ENCODE data around the gene ADAMTS17.

The ADAMTS17 gene

GRCh38 chr15:100170291-100171210, 171.2 kb downstream of the ADAMTS17 start:
- DNase-seq (ENCODE audit: low read depth), result no peak

- no peak for DNase-seq (ENCODE audit: low read depth)
Observed at GRCh38 chr15:100169615-100170290, 172.0 kb downstream of the ADAMTS17 start.

GRCh38 chr15:100168787-100169186, 173.0 kb downstream of the ADAMTS17 start:
- DNase-seq (ENCODE audit: low read depth), result no peak

- DNase-seq (ENCODE audit: low read depth), result no peak
Observed at GRCh38 chr15:100167884-100168375, 173.8 kb downstream of the ADAMTS17 start.

GRCh38 chr15:100166313-100166712, 175.5 kb downstream of the ADAMTS17 start:
- DNase-seq (ENCODE audit: low read depth), result no peak

- DNase-seq (ENCODE audit: low read depth), result no peak
Observed at GRCh38 chr15:100163961-100164360, 177.8 kb downstream of the ADAMTS17 start.

GRCh38 chr15:100160953-100161352, 180.8 kb downstream of the ADAMTS17 start:
- DNase-seq (ENCODE audit: low read depth), result no peak

- no peak for DNase-seq (ENCODE audit: low read depth)
Observed at GRCh38 chr15:100159436-100159835, 182.3 kb downstream of the ADAMTS17 start.

GRCh38 chr15:100158356-100158755, 183.4 kb downstream of the ADAMTS17 start:
- no peak for DNase-seq (ENCODE audit: low read depth)

GRCh38 chr15:100156201-100156600, 185.6 kb downstream of the ADAMTS17 start:
- no peak for DNase-seq (ENCODE audit: low read depth)

- DNase-seq (ENCODE audit: low read depth), result no peak
Observed at GRCh38 chr15:100154338-100154737, 187.4 kb downstream of the ADAMTS17 start.

GRCh38 chr15:100152463-100152862, 189.3 kb downstream of the ADAMTS17 start:
- DNase-seq (ENCODE audit: low read depth), result no peak

GRCh38 chr15:100150906-100151305, 190.9 kb downstream of the ADAMTS17 start:
- DNase-seq (ENCODE audit: low read depth), result no peak

GRCh38 chr15:100147828-100148227, 193.9 kb downstream of the ADAMTS17 start:
- no peak for DNase-seq (ENCODE audit: low read depth)

- DNase-seq (ENCODE audit: low read depth), result no peak
Observed at GRCh38 chr15:100143378-100143777, 198.4 kb downstream of the ADAMTS17 start.

- DNase-seq (ENCODE audit: low read depth), result no peak
Observed at GRCh38 chr15:100141311-100142001, 200.3 kb downstream of the ADAMTS17 start.

- no peak for DNase-seq (ENCODE audit: low read depth)
Observed at GRCh38 chr15:100140527-100141308, 201.1 kb downstream of the ADAMTS17 start.

GRCh38 chr15:100134586-100134985, 207.2 kb downstream of the ADAMTS17 start:
- DNase-seq (ENCODE audit: low read depth), result no peak

GRCh38 chr15:100134089-100134583, 207.6 kb downstream of the ADAMTS17 start:
- no peak for DNase-seq (ENCODE audit: low read depth)

- no peak for DNase-seq (ENCODE audit: low read depth)
Observed at GRCh38 chr15:100133001-100133400, 208.8 kb downstream of the ADAMTS17 start.

GRCh38 chr15:100132309-100132708, 209.5 kb downstream of the ADAMTS17 start:
- no peak for DNase-seq (ENCODE audit: low read depth)
